Keratinocyte (primary cell): ENCODE results near the gene LZTS2. TPM values are rescaled to one million over a fixed set of nuclear protein-coding genes. Genes with fewer than 3 reads are reported as not detected.
A peak's percentile ranks its signal among the peaks of the same experiment; 100 is the strongest.

ENCODE experiments used
- DNase-seq: peaks from one replicate; pipeline ENCODE4 v3.0.0-alpha.2; 2011; ENCODE audit warnings: low read depth, missing footprints, low spot score
- FAIRE-seq: peaks from 2 replicates; lab custom pipeline; 2011; peaks lifted over from hg19 to GRCh38; lab: Jason Lieb, UNC
- H2AFZ ChIP-seq: 2 replicates; pipeline ENCODE4 v1.6.0; 2012; ENCODE audit warnings: low read length, control low read depth, inconsistent platforms; ENCODE audit not compliant: control insufficient read depth
- H3K27ac ChIP-seq: 2 replicates; pipeline ENCODE4 v1.5.1; 2011; ENCODE audit warnings: low read length; ENCODE audit not compliant: control insufficient read depth, insufficient read depth
- H3K27me3 ChIP-seq: 3 replicates; pipeline ENCODE4 v1.6.0; 2011; ENCODE audit warnings: low read length; ENCODE audit not compliant: control insufficient read depth, insufficient read depth; ENCODE audit errors: extremely low read depth
- H3K36me3 ChIP-seq, 2 experiments: 2 replicates in 1 of 2; 3 replicates in 1 of 2; pipeline ENCODE4 v1.5.1; 2011; ENCODE audit warnings: low read length in 2 of 2, mild to moderate bottlenecking in 1 of 2; ENCODE audit not compliant: control insufficient read depth in 2 of 2, insufficient read depth in 2 of 2; ENCODE audit errors: extremely low read depth in 1 of 2
- H3K4me1 ChIP-seq: 3 replicates; pipeline ENCODE4 v1.5.1; 2011; ENCODE audit warnings: low read length; ENCODE audit not compliant: control insufficient read depth, insufficient read depth; ENCODE audit errors: extremely low read depth
- H3K4me2 ChIP-seq: 3 replicates; pipeline ENCODE4 v1.6.0; 2011; ENCODE audit warnings: low read depth, low read length; ENCODE audit not compliant: control insufficient read depth, insufficient read depth; ENCODE audit errors: extremely low read depth
- H3K4me3 ChIP-seq, 3 experiments: fragments of 200-600 bp in 1 of 3; sonication (generic) in 1 of 3; 2 replicates in 2 of 3; 3 replicates in 1 of 3; pipeline ENCODE4 v1.5.1; 2011 to 2016; ENCODE audit warnings: low read length in 3 of 3, mild to moderate bottlenecking in 3 of 3, control low read depth in 2 of 3, inconsistent platforms in 1 of 3, low read depth in 1 of 3, mixed read lengths in 1 of 3, mixed run types in 1 of 3, moderate library complexity in 1 of 3; ENCODE audit not compliant: control insufficient read depth in 2 of 3, insufficient read depth in 2 of 3; ENCODE audit errors: extremely low read depth in 1 of 3
- H3K79me2 ChIP-seq: 2 replicates; pipeline ENCODE4 v1.6.0; 2012; ENCODE audit warnings: low read length; ENCODE audit not compliant: control insufficient read depth, insufficient read depth
- H3K9ac ChIP-seq: 3 replicates; pipeline ENCODE4 v1.6.0; 2011; ENCODE audit warnings: low read length; ENCODE audit not compliant: control insufficient read depth, insufficient read depth; ENCODE audit errors: extremely low read depth
- H3K9me1 ChIP-seq: 3 replicates; pipeline ENCODE4 v1.6.0; 2011; ENCODE audit warnings: low read length; ENCODE audit not compliant: control insufficient read depth, insufficient read depth; ENCODE audit errors: extremely low read depth
- H3K9me3 ChIP-seq: 2 replicates; pipeline ENCODE4 v1.5.1; 2012; ENCODE audit warnings: low read depth, low read length; ENCODE audit not compliant: control insufficient read depth
- H4K20me1 ChIP-seq: 3 replicates; pipeline ENCODE4 v1.6.0; 2011; ENCODE audit warnings: low read length; ENCODE audit not compliant: control insufficient read depth, insufficient read depth; ENCODE audit errors: extremely low read depth
- CTCF ChIP-seq, 3 experiments: IDR thresholded peaks in 1 of 3; conservative IDR thresholded peaks in 1 of 3; optimal IDR thresholded peaks in 1 of 3; 2 replicates in 2 of 3; 3 replicates in 1 of 3; pipeline versions ENCODE3 to v1.5.1; 2011; ENCODE audit warnings: low read length in 3 of 3, mild to moderate bottlenecking in 3 of 3, moderate library complexity in 2 of 3, control low read depth in 1 of 3, inconsistent platforms in 1 of 3; ENCODE audit not compliant: insufficient read depth in 2 of 3; ENCODE audit errors: extremely low read depth in 1 of 3
- EZH2 ChIP-seq: IDR thresholded peaks from one replicate; pipeline ENCODE4 v1.6.1; 2012; ENCODE audit warnings: inconsistent platforms, mild to moderate bottlenecking, low read length, moderate library complexity
- dilution Hi-C: fragments of 300-500 bp; cut with MboI; formaldehyde crosslinking; loops from one replicate; pipeline ENCODE4 v1.7.0; 2020; ENCODE audit warnings: low sequenced_read_pairs; ENCODE audit not compliant: extremely low pct_ligation_motif_present
- polyA plus RNA-seq, 5 experiments: library from polyadenylated mRNA; depleted of rRNA in 3 of 5; stranded (reverse) in 3 of 5; stranded (forward) in 1 of 5; unstranded in 1 of 5; fragments of >200 nt; gene quantifications; 1 replicate in 1 of 5; 2 replicates in 3 of 5; 3 replicates in 1 of 5; pipeline versions ENCODE4 v1.2.1 to v1.2.3, GENCODE V29; 2011 to 2012; ENCODE audit warnings: missing spikeins in 2 of 5, low read depth in 1 of 5, low replicate concordance in 1 of 5

LZTS2 gene
- polyA plus RNA-seq, 1 donor (not counting 4 experiments of a cell fraction or from before 2014, with no cell fraction given) = 18.6 TPM

GRCh38 chr10:100995181-100995580 is 4.4 kb upstream of the LZTS2 start:
- dilution Hi-C loops = no loop called here
- peaks cover 17% of the 10 kb centered on the region for H3K4me1 ChIP-seq
- TF ChIP-seq EZH2 (no peak), CTCF (optimal IDR thresholded peaks at IDR 0.05 in 1 of 3, IDR thresholded peaks at IDR 0.05 in 1 of 3, conservative IDR thresholded peaks at IDR 0.05 in 1 of 3; ENCODE audit: extremely low read depth in 1 of 3, insufficient read depth in 2 of 3, low read length in 3 of 3) (no peak)
- H3K9ac ChIP-seq = no peak overlapping the region
- FAIRE-seq (no peak), DNase-seq (no peak)
- no peaks in the 10 kb centered on the region for H3K27me3 ChIP-seq
- H3K4me3 ChIP-seq = no peak overlapping the region
- H3K4me2 ChIP-seq = no peak overlapping the region
- H3K9me3 ChIP-seq = no peaks in the 10 kb centered on the region
- no peak overlapping the region for H2AFZ ChIP-seq
- no peaks in the 10 kb centered on the region for H4K20me1 ChIP-seq
- no peaks in the 10 kb centered on the region for H3K9me1 ChIP-seq
- peaks cover 19% of the 10 kb centered on the region for H3K79me2 ChIP-seq
- H3K36me3 ChIP-seq = peaks cover 21 to 26% of the 10 kb centered on the region in 2 experiments
- no peak overlapping the region for H3K27ac ChIP-seq

- H3K9ac ChIP-seq = peak overlapping the region; percentile 93
- no peaks in the 10 kb centered on the region for H3K9me3 ChIP-seq
- TF ChIP-seq CTCF (optimal IDR thresholded peaks at IDR 0.05 in 1 of 3, IDR thresholded peaks at IDR 0.05 in 1 of 3, conservative IDR thresholded peaks at IDR 0.05 in 1 of 3; ENCODE audit: extremely low read depth in 1 of 3, insufficient read depth in 2 of 3, low read length in 3 of 3) (no peak), EZH2 (no peak)
- no peaks in the 10 kb centered on the region for H3K9me1 ChIP-seq
- dilution Hi-C loops = no loop called here
- peak overlapping the region; percentile 80 for H2AFZ ChIP-seq
- peak overlapping the region; percentile 93 for H3K4me2 ChIP-seq
- peak overlapping the region; percentile 76 to 90 (median 82) for H3K4me3 ChIP-seq
- peak overlapping the region; percentile 73 for H3K27ac ChIP-seq
- H4K20me1 ChIP-seq = no peaks in the 10 kb centered on the region
- H3K36me3 ChIP-seq = peaks cover 9 to 14% of the 10 kb centered on the region in 2 experiments
- H3K27me3 ChIP-seq = no peaks in the 10 kb centered on the region
- H3K4me1 ChIP-seq = peaks cover 17% of the 10 kb centered on the region
- FAIRE-seq (no peak), DNase-seq (no peak)
- H3K79me2 ChIP-seq = peaks cover 17% of the 10 kb centered on the region
These were observed 2.8 kb upstream of the LZTS2 start for GRCh38 chr10:100996678-100997359.
